SU-DHL-6 (cell line): ENCODE measurements around the gene RAB6B.

Source experiments
- H2AFZ ChIP-seq: fragments of 200-600 bp; sonication (generic); 2 replicates; pipeline ENCODE4 v1.6.1; 2014; ENCODE audit warnings: low read depth, mild to moderate bottlenecking, moderate library complexity, mixed read lengths, antibody characterized with exemption, low read length; ENCODE audit not compliant: severe bottlenecking
- H3F3A ChIP-seq: fragments of 200-600 bp; shearing (Covaris generic); 2 replicates; pipeline ENCODE4 v1.6.0; 2016; ENCODE audit warnings: antibody characterized with exemption, mild to moderate bottlenecking; ENCODE audit not compliant: insufficient read depth
- H3K27ac ChIP-seq: fragments of 200-600 bp; sonication (generic); 2 replicates; pipeline ENCODE4 v1.5.1; 2016; ENCODE audit warnings: low read depth, mild to moderate bottlenecking, low read length, moderate library complexity, mixed read lengths
- H3K27me3 ChIP-seq: fragments of 200-600 bp; sonication (generic), shearing (Covaris generic); 2 replicates; pipeline ENCODE4 v1.6.0; 2014; ENCODE audit warnings: mild to moderate bottlenecking, low read length
- H3K36me3 ChIP-seq: fragments of 200-600 bp; sonication (generic); 2 replicates; pipeline ENCODE4 v1.6.1; 2014; ENCODE audit warnings: mild to moderate bottlenecking, low read length, mixed read lengths
- H3K4me2 ChIP-seq: fragments of 300-600, 200-600 bp; shearing (Covaris generic), sonication (generic); 2 replicates; pipeline ENCODE4 v1.6.0; 2014; ENCODE audit warnings: low read length, low read depth, mild to moderate bottlenecking; ENCODE audit not compliant: poor library complexity, severe bottlenecking
- H3K4me3 ChIP-seq: fragments of 200-600 bp; sonication (generic); 2 replicates; pipeline ENCODE4 v1.5.1; 2014; ENCODE audit warnings: antibody characterized with exemption, low read length, mild to moderate bottlenecking, mixed read lengths; ENCODE audit not compliant: insufficient read depth, poor library complexity, severe bottlenecking
- H3K79me2 ChIP-seq: fragments of 200-600 bp; sonication (generic); 2 replicates; pipeline ENCODE4 v1.6.1; 2014; ENCODE audit warnings: mild to moderate bottlenecking, low read length, moderate library complexity; ENCODE audit not compliant: insufficient read depth
- H3K9ac ChIP-seq: fragments of 200-600 bp; sonication (generic); 2 replicates; pipeline ENCODE4 v1.7.0; 2014; ENCODE audit warnings: mild to moderate bottlenecking, low read length
- H3K9me2 ChIP-seq: fragments of 200-600 bp; sonication (generic); replicated peaks from 2 replicates; pipeline ENCODE4 v1.6.1; 2014; ENCODE audit warnings: low read length; ENCODE audit not compliant: insufficient read depth
- H3K9me3 ChIP-seq: fragments of 200-600 bp; sonication (generic); 2 replicates; pipeline ENCODE4 v1.6.1; 2014; ENCODE audit warnings: low read length, mixed read lengths; ENCODE audit not compliant: insufficient read depth
- H4K20me1 ChIP-seq: fragments of 200-600 bp; sonication (generic); 2 replicates; pipeline ENCODE4 v1.6.1; 2014; ENCODE audit warnings: low read depth, mild to moderate bottlenecking, antibody characterized with exemption, low read length, moderate library complexity, mixed read lengths
- EZH2phosphoT487 ChIP-seq: fragments of 200-600 bp; sonication (generic), shearing (Covaris generic); conservative IDR thresholded peaks from 2 replicates; pipeline ENCODE4 v1.6.1; 2018; ENCODE audit warnings: mild to moderate bottlenecking, antibody characterized with exemption, low read length, moderate library complexity, mixed read lengths
- TF ChIP-seq, protein P1 (sequence below): fragments of 200-600 bp; sonication (generic); IDR thresholded peaks from one replicate; pipeline ENCODE4 v1.5.1; 2017; ENCODE audit warnings: antibody characterized with exemption, mild to moderate bottlenecking, low read length, moderate library complexity; ENCODE audit not compliant: insufficient read depth, poor library complexity, severe bottlenecking

RAB6B gene

GRCh38 chr3:133824961-133825485, 70.7 kb downstream of the RAB6B start:
- TF ChIP-seq EZH2phosphoT487 = no peak
- TF ChIP-seq, protein P1, sequence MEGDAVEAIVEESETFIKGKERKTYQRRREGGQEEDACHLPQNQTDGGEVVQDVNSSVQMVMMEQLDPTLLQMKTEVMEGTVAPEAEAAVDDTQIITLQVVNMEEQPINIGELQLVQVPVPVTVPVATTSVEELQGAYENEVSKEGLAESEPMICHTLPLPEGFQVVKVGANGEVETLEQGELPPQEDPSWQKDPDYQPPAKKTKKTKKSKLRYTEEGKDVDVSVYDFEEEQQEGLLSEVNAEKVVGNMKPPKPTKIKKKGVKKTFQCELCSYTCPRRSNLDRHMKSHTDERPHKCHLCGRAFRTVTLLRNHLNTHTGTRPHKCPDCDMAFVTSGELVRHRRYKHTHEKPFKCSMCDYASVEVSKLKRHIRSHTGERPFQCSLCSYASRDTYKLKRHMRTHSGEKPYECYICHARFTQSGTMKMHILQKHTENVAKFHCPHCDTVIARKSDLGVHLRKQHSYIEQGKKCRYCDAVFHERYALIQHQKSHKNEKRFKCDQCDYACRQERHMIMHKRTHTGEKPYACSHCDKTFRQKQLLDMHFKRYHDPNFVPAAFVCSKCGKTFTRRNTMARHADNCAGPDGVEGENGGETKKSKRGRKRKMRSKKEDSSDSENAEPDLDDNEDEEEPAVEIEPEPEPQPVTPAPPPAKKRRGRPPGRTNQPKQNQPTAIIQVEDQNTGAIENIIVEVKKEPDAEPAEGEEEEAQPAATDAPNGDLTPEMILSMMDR = no peak
- Histone ChIP-seq H3K9me2 (no peaks in the 10 kb centered on the region), H3K27ac (no peak overlapping the region), H3F3A (no peaks in the 10 kb centered on the region), H3K9ac (no peak overlapping the region), H4K20me1 (no peaks in the 10 kb centered on the region), H3K4me2 (no peak overlapping the region), H3K79me2 (no peaks in the 10 kb centered on the region), H3K9me3 (no peaks in the 10 kb centered on the region), H2AFZ (no peak overlapping the region), H3K27me3 (no peaks in the 10 kb centered on the region), H3K4me3 (no peak overlapping the region), H3K36me3 (peaks cover 9% of the 10 kb centered on the region)

GRCh38 chr3:133821767-133822638, 73.7 kb downstream of the RAB6B start:
- Histone ChIP-seq H3K4me3 (no peak overlapping the region), H3K79me2 (no peaks in the 10 kb centered on the region), H3K4me2 (no peak overlapping the region), H3K36me3 (peaks cover 25% of the 10 kb centered on the region), H3K27ac (no peak overlapping the region), H2AFZ (no peak overlapping the region), H3K9me3 (no peaks in the 10 kb centered on the region), H4K20me1 (no peaks in the 10 kb centered on the region), H3F3A (0 out of 2 replicates have a peak, but pooled peaks cover under 1% of the 10 kb centered on the region), H3K9ac (no peak overlapping the region), H3K27me3 (no peaks in the 10 kb centered on the region), H3K9me2 (no peaks in the 10 kb centered on the region)
- TF ChIP-seq, protein P1 = peak; percentile 10
- no peak for TF ChIP-seq EZH2phosphoT487

DNA sequence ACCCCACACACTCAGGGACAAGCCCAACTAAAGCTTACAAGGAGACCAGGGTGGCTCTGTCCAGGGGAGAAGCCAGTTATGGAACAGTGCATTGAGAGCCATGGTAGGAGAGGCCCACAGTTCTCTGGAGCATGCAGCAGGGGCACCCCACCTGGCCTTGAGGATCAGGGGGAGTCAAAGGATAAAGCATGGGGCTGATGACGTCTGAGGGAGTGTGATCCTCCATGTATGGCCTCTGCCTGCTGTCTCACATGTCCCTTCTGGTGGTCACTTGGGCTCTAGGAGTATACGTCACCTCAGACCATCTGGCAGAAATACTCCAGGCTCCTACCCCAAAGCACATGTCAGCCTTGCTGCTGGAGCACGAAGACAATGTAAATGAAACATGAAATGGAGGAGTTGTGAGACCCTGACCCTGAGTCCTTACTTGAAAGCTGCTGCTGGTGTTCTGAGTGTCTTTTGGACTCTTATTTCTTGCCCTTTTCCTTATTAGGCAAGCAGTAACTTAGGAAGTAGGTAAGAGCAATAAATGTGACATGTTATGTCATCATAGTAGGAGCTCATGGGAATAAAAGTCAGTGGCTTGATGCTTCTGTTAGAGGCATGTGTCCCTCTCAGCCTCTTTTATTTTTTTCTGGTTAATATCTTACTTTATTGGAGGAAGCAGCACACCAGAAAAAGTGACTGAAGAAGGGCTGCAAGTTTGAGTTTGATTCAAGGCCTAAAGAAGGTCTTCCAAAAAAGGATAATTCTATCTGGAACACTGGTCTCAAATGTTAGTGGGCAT, 74.6 kb downstream of the RAB6B start:
- Histone ChIP-seq H3K27ac (no peak overlapping the region), H3K4me2 (no peak overlapping the region), H4K20me1 (no peaks in the 10 kb centered on the region), H3K27me3 (no peaks in the 10 kb centered on the region), H3F3A (peaks cover 10% of the 10 kb centered on the region; the same call in 1 of the 2 replicates), H3K4me3 (no peak overlapping the region), H3K9me3 (no peaks in the 10 kb centered on the region), H3K9me2 (no peaks in the 10 kb centered on the region), H3K36me3 (peaks cover 33% of the 10 kb centered on the region), H3K9ac (no peak overlapping the region), H3K79me2 (no peaks in the 10 kb centered on the region), H2AFZ (no peak overlapping the region)
- no peak for TF ChIP-seq EZH2phosphoT487
- TF ChIP-seq, protein P1 = no peak
